Measurements from ENCODE around the gene GAB1.

DNA sequence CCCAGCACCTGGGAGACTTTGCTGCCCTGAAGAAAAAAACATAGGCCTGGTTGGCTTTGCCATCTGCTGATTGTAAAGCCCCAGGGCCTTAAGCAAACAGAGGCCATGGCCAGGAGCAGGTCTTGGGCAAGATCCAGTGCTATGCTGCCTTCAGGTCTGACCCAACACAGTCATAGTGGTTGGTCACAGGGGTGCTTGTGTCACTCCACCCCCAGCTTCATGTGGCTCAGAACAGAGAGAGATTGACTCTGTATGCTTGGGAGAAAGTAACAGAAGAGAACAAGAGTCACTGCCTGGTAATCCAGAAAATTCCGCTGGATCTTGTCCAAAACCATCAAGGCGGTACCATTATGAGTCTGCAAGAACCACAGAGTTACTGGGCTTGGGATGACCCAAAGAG lies 152.4 kb downstream of the GAB1 start:
- TF ChIP-seq, protein P1, sequence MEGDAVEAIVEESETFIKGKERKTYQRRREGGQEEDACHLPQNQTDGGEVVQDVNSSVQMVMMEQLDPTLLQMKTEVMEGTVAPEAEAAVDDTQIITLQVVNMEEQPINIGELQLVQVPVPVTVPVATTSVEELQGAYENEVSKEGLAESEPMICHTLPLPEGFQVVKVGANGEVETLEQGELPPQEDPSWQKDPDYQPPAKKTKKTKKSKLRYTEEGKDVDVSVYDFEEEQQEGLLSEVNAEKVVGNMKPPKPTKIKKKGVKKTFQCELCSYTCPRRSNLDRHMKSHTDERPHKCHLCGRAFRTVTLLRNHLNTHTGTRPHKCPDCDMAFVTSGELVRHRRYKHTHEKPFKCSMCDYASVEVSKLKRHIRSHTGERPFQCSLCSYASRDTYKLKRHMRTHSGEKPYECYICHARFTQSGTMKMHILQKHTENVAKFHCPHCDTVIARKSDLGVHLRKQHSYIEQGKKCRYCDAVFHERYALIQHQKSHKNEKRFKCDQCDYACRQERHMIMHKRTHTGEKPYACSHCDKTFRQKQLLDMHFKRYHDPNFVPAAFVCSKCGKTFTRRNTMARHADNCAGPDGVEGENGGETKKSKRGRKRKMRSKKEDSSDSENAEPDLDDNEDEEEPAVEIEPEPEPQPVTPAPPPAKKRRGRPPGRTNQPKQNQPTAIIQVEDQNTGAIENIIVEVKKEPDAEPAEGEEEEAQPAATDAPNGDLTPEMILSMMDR (tag by site-specific recombination; IDR thresholded peaks at IDR 0.05) = no peak
- TF ChIP-seq ZNF214 (tag by site-specific recombination; IDR thresholded peaks at IDR 0.05; ENCODE audit: borderline replicate concordance) = no peak
- TF ChIP-seq ZBTB21 (tag by site-specific recombination; IDR thresholded peaks at IDR 0.05) = no peak
- no peak for TF ChIP-seq KLF9 (tag by site-specific recombination; IDR thresholded peaks at IDR 0.05; ENCODE audit: low read depth)
- TF ChIP-seq ZNF24 (tag by site-specific recombination; IDR thresholded peaks at IDR 0.05) = no peak
- TF ChIP-seq, protein P2, sequence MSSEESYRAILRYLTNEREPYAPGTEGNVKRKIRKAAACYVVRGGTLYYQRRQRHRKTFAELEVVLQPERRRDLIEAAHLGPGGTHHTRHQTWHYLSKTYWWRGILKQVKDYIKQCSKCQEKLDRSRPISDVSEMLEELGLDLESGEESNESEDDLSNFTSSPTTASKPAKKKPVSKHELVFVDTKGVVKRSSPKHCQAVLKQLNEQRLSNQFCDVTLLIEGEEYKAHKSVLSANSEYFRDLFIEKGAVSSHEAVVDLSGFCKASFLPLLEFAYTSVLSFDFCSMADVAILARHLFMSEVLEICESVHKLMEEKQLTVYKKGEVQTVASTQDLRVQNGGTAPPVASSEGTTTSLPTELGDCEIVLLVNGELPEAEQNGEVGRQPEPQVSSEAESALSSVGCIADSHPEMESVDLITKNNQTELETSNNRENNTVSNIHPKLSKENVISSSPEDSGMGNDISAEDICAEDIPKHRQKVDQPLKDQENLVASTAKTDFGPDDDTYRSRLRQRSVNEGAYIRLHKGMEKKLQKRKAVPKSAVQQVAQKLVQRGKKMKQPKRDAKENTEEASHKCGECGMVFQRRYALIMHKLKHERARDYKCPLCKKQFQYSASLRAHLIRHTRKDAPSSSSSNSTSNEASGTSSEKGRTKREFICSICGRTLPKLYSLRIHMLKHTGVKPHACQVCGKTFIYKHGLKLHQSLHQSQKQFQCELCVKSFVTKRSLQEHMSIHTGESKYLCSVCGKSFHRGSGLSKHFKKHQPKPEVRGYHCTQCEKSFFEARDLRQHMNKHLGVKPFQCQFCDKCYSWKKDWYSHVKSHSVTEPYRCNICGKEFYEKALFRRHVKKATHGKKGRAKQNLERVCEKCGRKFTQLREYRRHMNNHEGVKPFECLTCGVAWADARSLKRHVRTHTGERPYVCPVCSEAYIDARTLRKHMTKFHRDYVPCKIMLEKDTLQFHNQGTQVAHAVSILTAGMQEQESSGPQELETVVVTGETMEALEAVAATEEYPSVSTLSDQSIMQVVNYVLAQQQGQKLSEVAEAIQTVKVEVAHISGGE (tag by site-specific recombination; conservative IDR thresholded peaks at IDR 0.05; ENCODE audit: low read depth) = no peak
- no peak for TF ChIP-seq YY1 (tag by site-specific recombination; IDR thresholded peaks at IDR 0.05)
- no peak for TF ChIP-seq ZNF274 (IDR thresholded peaks at IDR 0.05; ENCODE audit: low read length)
- TF ChIP-seq ZNF274 (tag by site-specific recombination; IDR thresholded peaks at IDR 0.05; ENCODE audit: borderline replicate concordance) = no peak
- TF ChIP-seq, protein P3, sequence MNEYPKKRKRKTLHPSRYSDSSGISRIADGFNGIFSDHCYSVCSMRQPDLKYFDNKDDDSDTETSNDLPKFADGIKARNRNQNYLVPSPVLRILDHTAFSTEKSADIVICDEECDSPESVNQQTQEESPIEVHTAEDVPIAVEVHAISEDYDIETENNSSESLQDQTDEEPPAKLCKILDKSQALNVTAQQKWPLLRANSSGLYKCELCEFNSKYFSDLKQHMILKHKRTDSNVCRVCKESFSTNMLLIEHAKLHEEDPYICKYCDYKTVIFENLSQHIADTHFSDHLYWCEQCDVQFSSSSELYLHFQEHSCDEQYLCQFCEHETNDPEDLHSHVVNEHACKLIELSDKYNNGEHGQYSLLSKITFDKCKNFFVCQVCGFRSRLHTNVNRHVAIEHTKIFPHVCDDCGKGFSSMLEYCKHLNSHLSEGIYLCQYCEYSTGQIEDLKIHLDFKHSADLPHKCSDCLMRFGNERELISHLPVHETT (tag by site-specific recombination; IDR thresholded peaks at IDR 0.05) = no peak
- TF ChIP-seq OSR2 (tag by site-specific recombination; IDR thresholded peaks at IDR 0.05) = no peak
